ENCODE data around the gene COMMD9. TPM values are rescaled to one million over a fixed set of nuclear protein-coding genes. Genes with fewer than 3 reads are reported as not detected.

Gene COMMD9
- total RNA-seq, 6 donors from 2014 or later: 23.1 to 84.3 (median 49.9) TPM

DNA sequence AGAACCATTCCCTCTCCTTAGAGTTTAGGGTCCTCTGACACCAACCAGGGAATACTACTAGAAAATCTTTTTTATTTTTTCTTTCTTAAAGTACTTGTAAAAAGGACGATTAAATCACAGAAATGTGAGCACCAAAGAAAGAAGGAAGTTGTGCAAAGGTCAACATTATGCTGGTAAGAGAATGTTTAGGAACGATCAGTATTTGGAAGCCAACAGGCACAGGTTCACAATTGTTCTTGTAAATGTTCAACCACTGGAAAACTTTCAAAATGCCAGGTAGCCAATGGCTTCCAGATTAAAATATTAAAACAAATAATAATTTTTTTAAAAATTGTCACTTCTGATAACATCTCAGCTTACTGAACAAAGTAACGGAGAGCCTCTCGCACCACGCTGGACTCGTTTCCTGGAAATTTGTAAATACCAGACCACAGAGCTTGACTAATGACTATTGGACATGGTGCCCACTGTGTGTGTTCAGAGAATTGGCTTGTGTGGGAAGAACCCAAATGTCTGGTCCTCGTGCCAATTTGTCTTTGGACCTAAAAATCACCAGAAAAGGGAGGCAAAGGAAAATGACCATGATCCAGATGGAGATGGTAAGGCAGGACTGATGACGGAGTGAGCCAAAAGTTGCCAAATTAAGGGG lies 20.8 kb downstream of the COMMD9 start:
- DNase-seq (no peak), ATAC-seq (ENCODE audit: low FRiP score in 2 of 2) (no peak)
- H3K4me3 ChIP-seq: no peak overlapping the region
- H3K27ac ChIP-seq: no peak overlapping the region
- peaks cover 0 to 5% (median 4%) of the 10 kb centered on the region in 4 donors for H3K9me3 ChIP-seq
- no peaks in the 10 kb centered on the region for H3K27me3 ChIP-seq
- WGBS, 2 donors: 55 to 63% methylated on average over 8 of the region's 8 CpGs
- H3K4me1 ChIP-seq: peaks cover 0 to 4% (median 0%) of the 10 kb centered on the region in 4 donors
- peaks cover 0 to 18% (median 16%) of the 10 kb centered on the region in 4 donors for H3K36me3 ChIP-seq
- TF ChIP-seq POLR2A (IDR thresholded peaks at IDR 0.05): no peak
- TF ChIP-seq EP300 (IDR thresholded peaks at IDR 0.05): no peak
- TF ChIP-seq POLR2AphosphoS5 (IDR thresholded peaks at IDR 0.05): no peak

DNA sequence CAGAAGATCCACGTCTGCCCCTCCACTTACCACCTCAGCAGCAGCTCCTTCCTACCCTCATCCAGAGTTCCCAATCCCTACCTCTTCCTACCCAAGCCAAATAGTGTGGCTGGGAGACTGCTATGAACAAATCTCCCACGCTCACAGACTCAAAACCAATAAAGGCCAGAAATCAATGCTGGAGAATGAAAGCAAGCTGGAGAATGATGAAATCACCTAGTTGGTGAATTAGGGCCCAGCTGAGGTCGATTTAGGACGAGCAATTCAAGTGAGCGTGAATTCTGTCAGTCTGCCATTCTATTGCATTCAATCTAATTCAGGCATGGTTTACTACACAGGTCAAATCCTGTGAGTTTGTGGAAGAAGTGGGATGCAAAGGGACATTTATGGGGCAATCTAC lies 22.5 kb downstream of the COMMD9 start:
- Histone ChIP-seq H3K4me3 (no peak overlapping the region), H3K27ac (no peak overlapping the region), H3K9me3 (no peaks in the 10 kb centered on the region), H3K27me3 (no peaks in the 10 kb centered on the region), H3K36me3 (peaks cover 0 to 9% (median 7%) of the 10 kb centered on the region in 4 donors), H3K4me1 (peaks cover 0 to 4% (median 0%) of the 10 kb centered on the region in 4 donors)
- DNase-seq (no peak), ATAC-seq (ENCODE audit: low FRiP score in 2 of 2) (peak in 1 of 2 donors; percentile 3)
- TF ChIP-seq, protein P1, sequence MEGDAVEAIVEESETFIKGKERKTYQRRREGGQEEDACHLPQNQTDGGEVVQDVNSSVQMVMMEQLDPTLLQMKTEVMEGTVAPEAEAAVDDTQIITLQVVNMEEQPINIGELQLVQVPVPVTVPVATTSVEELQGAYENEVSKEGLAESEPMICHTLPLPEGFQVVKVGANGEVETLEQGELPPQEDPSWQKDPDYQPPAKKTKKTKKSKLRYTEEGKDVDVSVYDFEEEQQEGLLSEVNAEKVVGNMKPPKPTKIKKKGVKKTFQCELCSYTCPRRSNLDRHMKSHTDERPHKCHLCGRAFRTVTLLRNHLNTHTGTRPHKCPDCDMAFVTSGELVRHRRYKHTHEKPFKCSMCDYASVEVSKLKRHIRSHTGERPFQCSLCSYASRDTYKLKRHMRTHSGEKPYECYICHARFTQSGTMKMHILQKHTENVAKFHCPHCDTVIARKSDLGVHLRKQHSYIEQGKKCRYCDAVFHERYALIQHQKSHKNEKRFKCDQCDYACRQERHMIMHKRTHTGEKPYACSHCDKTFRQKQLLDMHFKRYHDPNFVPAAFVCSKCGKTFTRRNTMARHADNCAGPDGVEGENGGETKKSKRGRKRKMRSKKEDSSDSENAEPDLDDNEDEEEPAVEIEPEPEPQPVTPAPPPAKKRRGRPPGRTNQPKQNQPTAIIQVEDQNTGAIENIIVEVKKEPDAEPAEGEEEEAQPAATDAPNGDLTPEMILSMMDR (IDR thresholded peaks at IDR 0.05): no peak
- TF ChIP-seq POLR2A (IDR thresholded peaks at IDR 0.05): no peak
- no peak for TF ChIP-seq EP300 (IDR thresholded peaks at IDR 0.05)
- 60 to 64% methylated on average over 5 of the region's 5 CpGs for WGBS, 2 donors

GRCh38 chr11:36265793-36266628 lies 23.2 kb downstream of the COMMD9 start:
- ATAC-seq (ENCODE audit: low FRiP score in 2 of 2) (peak; percentile 70 to 71), DNase-seq (peak in 1 of 2 donors; percentile 58)
- H3K27me3 ChIP-seq: no peaks in the 10 kb centered on the region
- H3K4me3 ChIP-seq: no peak overlapping the region
- peaks cover 0 to 4% (median 0%) of the 10 kb centered on the region in 4 donors for H3K4me1 ChIP-seq
- H3K27ac ChIP-seq: no peak overlapping the region
- peaks cover 0 to 5% (median 2%) of the 10 kb centered on the region in 4 donors for H3K36me3 ChIP-seq
- no peaks in the 10 kb centered on the region for H3K9me3 ChIP-seq
- TF ChIP-seq POLR2A (IDR thresholded peaks at IDR 0.05) (no peak), EP300 (IDR thresholded peaks at IDR 0.05) (no peak)
- TF ChIP-seq, protein P1 (IDR thresholded peaks at IDR 0.05): peak; percentile 72 to 84 (median 79)
- 27 to 33% methylated on average over 11 to 13 of the region's 13 CpGs for WGBS, 2 donors

GRCh38 chr11:36264973-36265344 lies 24.3 kb downstream of the COMMD9 start:
- ATAC-seq (ENCODE audit: low FRiP score in 2 of 2) (no peak), DNase-seq (no peak)
- no peaks in the 10 kb centered on the region for H3K27me3 ChIP-seq
- no peak for TF ChIP-seq POLR2A (IDR thresholded peaks at IDR 0.05)
- TF ChIP-seq POLR2AphosphoS5 (IDR thresholded peaks at IDR 0.05): no peak
- TF ChIP-seq, protein P1 (IDR thresholded peaks at IDR 0.05): no peak
- TF ChIP-seq EP300 (IDR thresholded peaks at IDR 0.05): no peak
- no peak overlapping the region for H3K27ac ChIP-seq
- H3K4me3 ChIP-seq: no peak overlapping the region
- H3K4me1 ChIP-seq: peaks cover 0 to 4% (median 0%) of the 10 kb centered on the region in 4 donors
- no peaks in the 10 kb centered on the region for H3K36me3 ChIP-seq
- WGBS, 2 donors: 86 to 98% methylated on average over 5 of the region's 5 CpGs
- H3K9me3 ChIP-seq: no peaks in the 10 kb centered on the region

Measured in upper lobe of left lung (tissue), 6 donors.